ENCODE data around the gene OR2AE1.
A peak's percentile ranks its signal among the peaks of the same experiment; 100 is the strongest.
"Not testable (repeated sequence)": the region's sequence is repeated elsewhere in the genome, so short reads cannot be mapped to it uniquely, and the experiment has no call there.

Gene OR2AE1, protein sequence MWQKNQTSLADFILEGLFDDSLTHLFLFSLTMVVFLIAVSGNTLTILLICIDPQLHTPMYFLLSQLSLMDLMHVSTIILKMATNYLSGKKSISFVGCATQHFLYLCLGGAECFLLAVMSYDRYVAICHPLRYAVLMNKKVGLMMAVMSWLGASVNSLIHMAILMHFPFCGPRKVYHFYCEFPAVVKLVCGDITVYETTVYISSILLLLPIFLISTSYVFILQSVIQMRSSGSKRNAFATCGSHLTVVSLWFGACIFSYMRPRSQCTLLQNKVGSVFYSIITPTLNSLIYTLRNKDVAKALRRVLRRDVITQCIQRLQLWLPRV

DNA sequence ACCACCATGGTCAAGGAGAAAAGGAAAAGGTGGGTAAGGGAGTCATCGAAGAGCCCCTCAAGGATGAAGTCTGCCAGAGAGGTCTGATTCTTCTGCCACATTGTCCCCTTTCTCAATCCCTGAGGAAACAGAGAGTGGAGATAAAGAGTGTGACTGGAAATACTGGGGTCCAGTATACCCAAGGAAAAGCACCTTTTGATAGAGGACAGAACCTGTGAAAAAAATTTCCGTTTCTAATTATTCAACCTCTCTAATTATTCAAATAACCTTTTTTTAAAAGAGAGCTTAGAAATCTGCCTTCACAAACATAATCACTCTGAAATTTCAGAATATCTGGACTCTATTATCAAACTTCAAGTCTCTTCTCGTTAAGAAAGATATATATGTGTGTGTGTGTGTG is at the start of gene OR2AE1:
Gene OR2AE1 (minus strand): TSS at position 101 of the 400 bp plus-strand sequence. CDS start 0 bp downstream, at position 101.
- no peak for DNase-seq (ENCODE audit: low spot score)

DNA sequence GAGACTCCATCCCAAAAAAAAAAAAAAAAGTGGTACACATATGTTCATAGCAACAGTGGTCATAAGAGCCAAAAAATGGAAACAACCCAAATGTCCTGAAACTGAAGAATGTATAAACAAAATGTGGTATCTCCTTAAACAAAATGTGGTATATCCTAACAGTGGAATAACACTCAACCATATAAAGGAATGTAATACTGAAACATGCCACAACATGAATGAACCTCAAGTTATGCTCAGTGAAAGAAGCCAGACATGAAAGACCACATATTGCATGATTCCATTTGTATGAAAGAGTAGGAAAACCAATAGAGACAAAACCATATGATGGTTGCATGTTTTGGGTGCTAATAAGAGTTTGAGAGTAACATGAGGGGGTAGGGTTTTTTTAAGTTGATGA is 49.5 kb upstream of the OR2AE1 start:
- no peak for DNase-seq (ENCODE audit: low spot score)

DNA sequence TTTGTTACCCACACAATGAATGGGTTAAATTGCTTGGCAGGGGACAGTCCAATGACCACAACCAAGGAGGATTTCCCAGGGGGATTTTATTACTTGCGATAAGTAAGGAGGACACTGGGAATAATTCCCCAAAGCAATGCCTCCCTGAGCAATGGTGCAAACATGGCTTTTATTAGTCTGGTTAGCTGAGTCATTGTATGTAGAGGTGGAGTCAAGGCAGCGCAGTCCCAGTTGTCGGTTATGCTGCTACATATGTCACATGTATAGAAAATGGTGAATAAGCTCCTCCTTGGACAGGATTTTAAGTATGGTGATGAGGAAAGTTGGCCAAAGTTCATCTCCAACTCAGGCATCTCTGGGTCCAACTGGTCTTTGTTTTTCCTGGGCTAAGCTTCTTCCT is 46.4 kb upstream of the OR2AE1 start:
- no peak for DNase-seq (ENCODE audit: low spot score)

DNA sequence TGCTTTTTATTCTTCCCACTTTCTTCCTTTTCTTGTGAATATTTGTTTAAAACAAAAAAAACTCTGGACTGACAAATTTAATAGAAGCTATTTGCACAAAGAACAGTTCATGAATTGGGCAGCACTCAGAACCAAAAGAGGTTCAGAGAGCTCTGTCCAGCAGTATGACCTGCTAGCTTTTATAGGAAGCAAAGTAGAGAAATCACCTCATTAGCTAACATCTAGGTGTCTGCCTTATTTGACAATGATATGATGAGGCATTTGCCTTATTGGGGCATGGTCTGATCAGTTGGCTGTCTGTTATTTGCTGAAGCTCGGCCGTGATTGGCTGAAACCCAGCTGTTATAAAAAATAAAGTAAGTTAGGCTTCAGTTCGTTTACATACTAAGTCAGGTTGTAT is 43.3 kb upstream of the OR2AE1 start:
- DNase-seq (ENCODE audit: low spot score), result no peak

DNA sequence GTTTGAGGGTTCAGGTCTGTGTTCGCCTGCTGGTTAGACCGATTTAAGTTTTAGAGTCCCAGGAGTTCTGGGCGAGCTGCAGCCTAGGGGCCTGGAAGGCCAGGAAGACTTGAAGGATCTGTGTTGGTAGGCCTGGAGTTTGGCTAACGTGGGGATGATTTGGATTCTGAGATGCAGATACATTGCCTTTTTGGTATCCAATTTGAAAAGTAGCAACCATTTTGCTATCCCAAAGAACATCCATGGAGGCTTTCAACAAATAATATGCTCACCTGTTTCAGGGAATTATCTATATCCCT is 42.9 kb upstream of the OR2AE1 start:
- no peak for DNase-seq (ENCODE audit: low spot score)

DNA sequence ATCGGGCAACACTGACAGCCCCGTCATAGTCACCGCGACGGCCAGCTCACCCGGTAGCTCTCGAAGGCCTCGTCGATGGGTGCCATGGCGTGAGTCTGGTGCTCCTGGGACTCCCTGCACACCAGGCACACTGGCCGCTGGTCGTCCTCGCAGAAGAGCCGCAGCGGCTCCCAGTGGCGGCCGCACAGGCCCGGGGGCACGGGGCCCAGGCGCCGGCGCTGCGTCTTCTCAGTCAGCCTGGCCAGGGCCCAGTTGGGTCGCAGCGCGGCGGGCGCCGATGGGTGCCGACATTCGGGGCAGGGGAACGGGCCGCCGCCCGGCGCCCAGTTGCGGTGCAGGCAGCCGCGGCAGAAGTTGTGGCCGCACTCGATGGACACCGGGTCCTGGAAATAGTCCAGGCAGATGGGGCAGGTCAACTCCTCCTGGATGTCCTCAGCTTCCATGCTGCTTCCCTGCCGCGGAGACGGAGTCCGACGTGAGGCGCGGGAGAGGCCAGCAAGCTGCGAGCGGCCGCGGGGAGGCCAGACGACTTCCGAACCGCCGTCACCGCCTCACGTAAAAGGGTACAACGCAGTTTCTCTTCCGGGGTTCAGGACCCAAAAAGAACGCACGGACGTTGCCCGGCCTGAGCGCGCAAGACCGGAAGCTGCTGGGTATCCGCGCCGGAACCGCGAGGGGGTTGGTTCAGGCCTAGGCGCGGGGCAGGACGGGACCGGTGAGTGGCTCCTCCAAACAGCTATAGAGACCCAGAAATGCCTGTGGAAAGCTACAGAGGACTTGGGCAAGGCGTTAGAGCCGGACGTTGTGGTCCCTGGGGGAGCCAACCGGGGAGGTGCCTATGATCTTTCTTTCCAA is 42.4 kb upstream of the OR2AE1 start, which contains the start of gene TRIM4:
Gene TRIM4 (minus strand): TSS at position 572 of the 855 bp plus-strand sequence. CDS start 129 bp downstream, at position 443.
- DNase-seq (ENCODE audit: low spot score), result peak; percentile 91

DNA sequence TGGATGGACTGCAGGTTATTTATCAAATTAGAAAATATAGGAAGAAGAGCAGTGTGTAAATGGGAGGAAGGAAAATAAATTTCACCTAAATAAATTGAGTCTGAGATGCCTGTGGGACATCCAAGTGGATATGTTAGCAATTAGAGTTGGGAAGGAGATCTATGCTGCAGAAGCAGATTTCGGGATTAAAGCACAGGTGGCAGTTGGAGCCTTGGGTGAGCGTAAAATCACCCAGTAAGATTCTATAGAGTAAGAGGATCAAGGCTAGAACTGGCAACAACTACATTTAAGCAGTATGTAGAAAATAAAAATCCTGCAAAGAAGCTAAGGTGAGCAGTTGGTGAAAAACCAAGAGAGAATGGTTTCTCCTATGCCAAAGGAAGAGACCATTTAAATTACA is 34.1 kb upstream of the OR2AE1 start:
- no peak for DNase-seq (ENCODE audit: low spot score)

DNA sequence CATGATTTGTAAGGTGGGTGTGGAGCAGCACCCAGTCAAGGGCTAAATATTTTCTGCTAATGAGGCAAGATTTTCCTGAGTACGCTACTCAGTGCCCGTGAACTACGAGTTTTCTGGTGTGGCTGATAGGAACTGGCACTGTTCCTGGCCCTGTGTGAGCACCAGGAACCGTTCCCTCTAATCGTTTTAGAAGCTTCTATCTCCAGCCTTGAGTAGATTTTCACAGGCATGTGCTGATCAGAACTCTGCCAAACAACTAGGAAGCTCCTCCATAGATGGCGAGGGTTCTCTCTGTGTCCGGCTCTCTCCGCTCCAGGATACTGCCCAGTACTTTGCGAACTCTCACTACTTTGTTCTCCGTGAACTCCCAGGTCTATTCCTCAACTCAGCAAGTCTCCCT is 24.7 kb upstream of the OR2AE1 start:
- DNase-seq (ENCODE audit: low spot score), result no peak

DNA sequence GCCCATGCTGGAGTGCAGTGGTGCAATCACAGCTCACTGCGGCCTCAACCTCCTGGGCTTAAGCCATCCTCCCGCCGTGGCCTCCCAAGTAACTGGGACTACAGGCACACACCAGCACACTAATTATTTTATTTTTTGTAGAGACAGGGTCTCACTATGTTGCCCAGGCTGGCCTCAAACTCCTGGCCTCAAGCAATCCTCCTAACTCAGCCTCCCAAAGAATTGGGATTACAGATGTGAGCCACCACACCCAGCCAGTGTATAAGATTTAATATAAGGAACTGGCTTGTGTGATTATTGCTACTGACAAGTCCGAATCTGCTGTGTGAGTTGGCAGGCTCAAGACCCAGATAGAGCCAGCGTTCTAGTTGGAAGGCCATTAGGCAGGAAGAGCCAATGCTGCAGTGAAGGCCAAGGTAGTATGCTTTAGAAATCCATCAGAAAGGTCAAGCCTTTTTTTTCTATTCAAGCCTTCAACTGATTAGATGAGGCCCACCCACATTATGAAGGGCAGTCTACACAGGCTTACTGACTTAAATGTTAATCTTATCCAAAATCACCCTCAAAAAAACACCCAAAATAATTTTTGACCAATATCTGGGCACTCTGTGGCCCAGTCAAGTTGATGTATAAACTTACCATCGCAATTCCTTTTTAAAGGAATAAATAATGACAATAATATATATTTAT is 23.1 kb upstream of the OR2AE1 start:
- no peak for DNase-seq (ENCODE audit: low spot score)

DNA sequence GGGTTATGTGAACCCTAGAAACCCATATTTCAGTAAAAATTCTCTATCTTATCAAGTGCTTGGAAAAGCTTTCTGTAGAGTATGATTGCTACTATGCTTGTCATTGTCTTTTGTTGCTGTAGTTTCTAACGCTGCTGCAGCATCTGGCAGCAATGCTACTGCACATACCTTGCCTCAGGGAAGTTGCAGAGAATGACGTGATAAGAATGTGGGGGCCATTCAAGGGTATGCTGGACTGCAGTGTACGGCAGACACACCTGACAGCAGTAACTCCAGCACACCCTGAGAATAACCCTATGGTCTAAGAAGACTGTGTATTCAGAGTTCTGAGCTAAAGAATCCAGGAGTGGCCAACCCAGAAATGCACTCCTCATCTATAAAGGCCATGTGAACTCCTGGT is 22.0 kb upstream of the OR2AE1 start:
- no peak for DNase-seq (ENCODE audit: low spot score)

DNA sequence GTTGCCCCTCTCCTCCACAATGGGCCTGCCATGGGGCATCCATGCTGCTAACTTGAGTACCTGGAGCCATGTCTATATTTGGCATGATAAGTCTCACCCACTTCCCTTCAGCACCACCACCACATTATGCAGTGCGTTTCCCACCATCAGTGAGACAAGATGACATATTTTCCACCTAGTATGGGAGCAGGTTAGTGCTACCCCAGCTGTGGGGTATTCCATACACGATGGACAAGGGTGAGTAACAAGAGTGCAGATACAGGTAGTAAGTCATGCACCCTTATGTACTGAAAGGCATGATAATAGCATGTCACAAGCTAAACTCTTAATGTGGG is 21.2 kb upstream of the OR2AE1 start:
- no peak for DNase-seq (ENCODE audit: low spot score)

DNA sequence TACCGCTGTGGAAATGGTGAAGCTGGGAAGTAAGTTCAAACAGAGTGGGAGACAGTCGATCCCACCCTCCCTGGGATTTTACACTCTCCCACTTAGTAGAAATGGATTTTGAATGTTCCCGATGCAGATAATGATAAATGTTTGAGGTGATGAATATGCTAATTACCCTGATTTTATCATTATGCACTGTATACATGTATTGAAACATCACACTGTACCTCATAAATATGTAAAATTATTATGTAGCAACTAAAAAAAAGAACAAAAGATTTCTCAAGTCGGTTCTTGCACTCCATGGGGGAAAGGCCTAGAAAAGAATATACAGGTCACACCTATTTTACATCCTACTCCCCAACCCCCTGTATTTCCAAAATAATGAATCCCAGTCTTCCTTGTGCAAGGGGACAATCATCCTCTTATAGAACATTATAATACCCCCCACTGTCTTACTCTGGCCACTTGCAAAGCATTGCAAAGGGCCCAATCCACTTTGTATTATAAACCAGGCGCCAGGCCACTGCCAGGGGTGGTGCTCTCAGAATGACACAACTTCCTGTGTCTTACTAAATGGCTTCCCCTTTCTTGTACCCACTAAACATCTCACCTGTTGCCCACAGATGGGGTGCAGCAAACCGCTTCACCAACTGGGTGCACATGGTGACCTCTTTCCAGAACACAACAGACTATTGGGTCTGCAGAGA is 20.6 kb upstream of the OR2AE1 start:
- no peak for DNase-seq (ENCODE audit: low spot score)

DNA sequence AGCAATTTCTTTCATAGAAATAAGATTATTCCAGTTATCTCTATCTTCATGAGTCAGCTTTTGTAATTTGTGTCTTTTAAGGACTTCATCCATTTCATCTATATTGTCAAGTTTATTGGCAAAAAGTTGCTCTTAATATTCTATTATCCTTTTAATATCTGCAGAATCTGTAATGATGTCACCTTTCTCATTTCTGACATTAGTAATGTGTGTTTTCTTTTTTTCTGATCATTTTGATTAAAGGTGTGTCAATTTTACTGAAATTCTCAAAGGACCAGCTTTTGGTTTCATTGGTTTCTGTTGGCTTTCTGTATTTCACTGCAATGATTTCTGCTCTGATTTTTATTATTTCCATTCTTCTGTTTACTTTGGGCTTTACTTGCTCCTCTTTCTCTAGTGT is 17.9 kb upstream of the OR2AE1 start:
- DNase-seq (ENCODE audit: low spot score), result no peak

DNA sequence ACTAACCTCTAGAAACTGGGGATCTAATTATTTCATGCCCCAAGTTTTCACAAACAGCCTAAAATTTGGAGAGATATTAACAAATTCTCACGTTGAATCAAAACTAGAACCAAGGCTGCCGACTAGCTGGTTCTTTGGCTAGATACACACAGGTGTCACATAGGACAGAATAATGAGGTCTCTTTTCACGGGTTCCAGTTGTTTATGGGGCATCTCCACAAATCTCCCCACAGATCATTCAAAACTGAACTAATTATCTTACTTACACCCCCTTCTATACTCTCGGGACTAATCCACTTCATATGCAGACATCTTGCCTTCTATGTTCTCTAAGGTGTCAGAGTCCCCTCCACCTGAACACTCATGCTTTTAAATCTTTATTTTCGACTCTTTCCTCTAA is 16.4 kb upstream of the OR2AE1 start:
- no peak for DNase-seq (ENCODE audit: low spot score)

DNA sequence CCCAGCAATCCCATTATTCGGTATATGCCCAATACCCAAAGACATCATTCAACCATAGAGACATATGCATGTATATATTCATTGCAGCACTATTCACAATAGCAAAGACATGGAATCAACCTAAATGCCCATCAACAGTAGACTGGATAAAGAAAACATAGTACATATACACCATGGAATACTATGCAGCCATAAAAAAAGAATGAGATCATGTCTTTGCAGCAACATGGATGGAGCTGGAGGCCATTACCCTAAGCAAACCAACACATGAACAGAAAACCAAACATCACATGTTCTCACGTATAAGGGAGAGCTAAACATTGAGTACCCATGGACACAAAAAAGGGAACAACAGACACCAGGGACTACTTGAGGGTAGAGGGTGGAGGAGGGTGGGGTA is 13.5 kb upstream of the OR2AE1 start:
- not testable (repeated sequence) for DNase-seq (ENCODE audit: low spot score)

DNA sequence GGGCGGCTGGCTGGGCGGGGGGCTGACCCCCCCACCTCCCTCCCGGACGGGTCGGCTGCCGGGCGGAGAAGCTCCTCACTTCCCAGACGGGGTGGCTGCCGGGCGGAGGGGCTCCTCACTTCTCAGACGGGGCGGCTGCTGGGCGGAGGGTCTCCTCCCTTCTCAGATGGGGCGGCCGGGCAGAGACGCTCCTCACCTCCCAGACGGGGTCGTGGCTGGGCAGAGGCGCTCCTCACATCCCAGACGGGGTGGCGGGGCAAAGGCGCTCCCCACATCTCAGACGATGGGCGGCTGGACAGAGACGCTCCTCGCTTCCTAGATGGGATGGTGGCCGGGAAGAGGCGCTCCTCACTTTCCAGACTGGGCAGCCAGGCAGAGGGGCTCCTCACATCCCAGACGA is 11.5 kb upstream of the OR2AE1 start:
- not testable (repeated sequence) for DNase-seq (ENCODE audit: low spot score)

DNA sequence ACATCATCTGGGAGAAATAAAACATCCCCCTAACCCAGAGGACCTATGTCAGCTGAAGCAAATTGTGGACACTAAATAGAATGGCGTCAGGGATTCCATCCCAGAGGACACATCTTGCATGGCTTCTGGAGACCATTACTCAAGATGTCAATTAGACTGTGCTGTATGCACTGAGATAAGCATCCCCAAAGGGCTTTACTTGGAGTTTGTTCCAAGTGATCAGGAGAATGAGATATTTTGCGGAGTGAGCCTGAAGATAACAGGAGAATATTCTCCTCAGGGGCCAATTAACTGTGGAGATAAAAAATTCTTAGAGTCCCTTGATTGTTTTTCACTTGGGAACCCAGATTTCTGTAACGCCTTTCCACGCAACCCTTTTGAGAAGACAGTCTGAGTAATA is 4.5 kb upstream of the OR2AE1 start:
- no peak for DNase-seq (ENCODE audit: low spot score)

DNA sequence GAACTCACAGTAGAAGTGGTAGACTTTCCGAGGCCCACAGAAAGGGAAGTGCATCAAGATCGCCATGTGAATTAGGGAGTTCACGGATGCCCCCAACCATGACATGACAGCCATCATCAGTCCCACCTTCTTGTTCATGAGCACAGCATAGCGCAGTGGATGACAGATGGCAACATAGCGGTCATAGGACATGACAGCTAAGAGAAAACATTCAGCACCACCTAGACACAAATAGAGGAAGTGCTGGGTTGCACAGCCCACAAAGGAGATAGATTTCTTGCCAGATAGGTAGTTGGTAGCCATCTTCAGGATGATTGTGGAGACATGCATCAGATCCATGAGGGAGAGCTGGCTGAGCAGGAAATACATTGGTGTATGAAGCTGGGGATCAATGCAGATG is 342 bp downstream of the OR2AE1 start:
- DNase-seq (ENCODE audit: low spot score), result no peak

DNA sequence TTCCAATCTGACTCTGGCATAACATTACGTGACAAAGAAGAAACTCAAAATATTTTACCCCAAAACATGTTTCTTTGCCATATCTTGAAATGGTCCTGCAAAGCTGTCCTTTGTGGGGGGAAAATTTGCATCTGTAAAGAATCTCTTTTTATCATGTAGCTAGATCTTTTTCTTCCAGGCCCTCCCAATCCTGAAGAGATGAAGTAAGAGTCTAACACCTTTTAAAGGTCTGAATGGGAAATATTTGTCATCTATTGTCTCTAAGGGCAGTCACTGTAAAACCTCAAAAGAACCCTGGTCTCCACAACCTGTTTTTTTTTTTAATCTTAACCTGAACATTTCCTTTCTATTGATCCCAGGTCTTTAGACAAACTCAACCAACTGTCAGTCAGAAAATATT is 8.6 kb downstream of the OR2AE1 start:
- no peak for DNase-seq (ENCODE audit: low spot score)

DNA sequence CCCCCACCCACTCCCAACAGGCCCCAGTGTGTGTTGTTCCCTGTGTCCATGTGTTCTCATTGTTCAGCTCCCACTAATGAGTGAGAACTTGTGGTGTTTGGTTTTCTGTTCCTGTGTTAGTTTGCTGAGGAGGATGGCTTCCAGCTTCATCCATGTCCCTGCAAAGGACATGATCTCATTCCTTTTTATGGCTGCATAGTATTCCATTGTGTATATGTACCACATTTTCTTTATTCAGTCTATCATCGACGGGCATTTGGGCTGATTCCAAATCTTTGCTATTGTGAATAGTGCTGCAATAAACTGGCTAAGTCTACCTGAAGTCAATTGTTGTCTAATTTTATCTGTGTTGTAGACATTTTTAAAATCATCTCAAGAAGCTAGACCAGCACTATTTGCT is 9.4 kb downstream of the OR2AE1 start:
- DNase-seq (ENCODE audit: low spot score), result not testable (repeated sequence)

DNA sequence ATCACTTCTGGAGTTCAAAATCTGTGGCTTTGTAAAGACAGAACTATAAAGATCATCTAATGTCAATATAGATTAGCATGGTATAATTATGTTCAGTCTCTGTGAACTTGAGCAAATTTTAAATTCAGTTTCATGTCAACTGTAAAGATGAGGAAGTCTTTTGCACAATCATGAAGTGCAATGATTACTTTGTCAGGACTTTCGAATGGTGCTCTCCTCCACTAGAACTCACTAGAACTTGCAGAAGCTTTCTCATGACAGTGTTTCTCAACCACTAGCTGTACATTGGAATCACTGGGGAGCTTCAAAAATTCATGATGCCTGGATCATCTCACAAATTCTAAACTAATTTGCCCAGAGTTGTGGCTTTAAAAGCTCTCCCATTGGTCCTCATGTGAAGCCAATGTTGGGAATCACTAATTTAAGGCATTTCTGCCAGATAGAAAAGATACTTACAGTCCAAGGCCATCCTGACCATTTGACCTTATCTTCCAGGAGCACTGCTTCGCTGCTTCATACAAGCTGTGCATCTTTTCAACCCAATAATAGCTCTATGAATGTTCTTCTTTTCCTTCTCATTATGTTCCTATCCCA is 12.9 kb downstream of the OR2AE1 start:
- DNase-seq (ENCODE audit: low spot score), result no peak
